Neural cell (in vitro differentiated cells): Measurements from ENCODE around the gene DCHS2. TPM values are rescaled to one million over a fixed set of nuclear protein-coding genes. Genes with fewer than 3 reads are reported as not detected.

ENCODE experiments used
- H2AFZ ChIP-seq: fragments of 200-600, 300-800 bp; sonication (generic), shearing (Covaris generic); 2 replicates; pipeline ENCODE4 v1.6.0; 2014; ENCODE audit warnings: low read depth, mild to moderate bottlenecking, antibody characterized with exemption, low read length, moderate library complexity
- H3F3A ChIP-seq: fragments of 200-600 bp; shearing (Covaris generic); 2 replicates; pipeline ENCODE4 v1.6.1; 2016; ENCODE audit warnings: mild to moderate bottlenecking, moderate library complexity, mixed read lengths, antibody characterized with exemption, low read length; ENCODE audit not compliant: insufficient read depth, poor library complexity, severe bottlenecking
- H3K27ac ChIP-seq: fragments of 200-600, 300-800 bp; sonication (generic), shearing (Covaris generic); 2 replicates; pipeline ENCODE4 v1.5.1; 2014; ENCODE audit warnings: mild to moderate bottlenecking, low read length, moderate library complexity
- H3K27me3 ChIP-seq: fragments of 300-800, 200-600 bp; sonication (generic), shearing (Covaris generic); 2 replicates; pipeline ENCODE4 v1.6.0; 2014; ENCODE audit warnings: mild to moderate bottlenecking, low read depth, low read length, moderate library complexity; ENCODE audit not compliant: insufficient read depth
- H3K36me3 ChIP-seq: fragments of 300-800, 200-600 bp; sonication (generic), shearing (Covaris generic); 2 replicates; pipeline ENCODE4 v1.5.1; 2014; ENCODE audit warnings: mild to moderate bottlenecking, antibody characterized with exemption, low read length, moderate library complexity; ENCODE audit not compliant: insufficient read depth
- H3K4me2 ChIP-seq: fragments of 300-800, 200-600 bp; sonication (generic), shearing (Covaris generic); 2 replicates; pipeline ENCODE4 v1.6.0; 2014; ENCODE audit warnings: mild to moderate bottlenecking, low read length
- H3K4me3 ChIP-seq: fragments of 300-800, 200-600 bp; sonication (generic), shearing (Covaris generic); 2 replicates; pipeline ENCODE4 v1.5.1; 2014; ENCODE audit warnings: mild to moderate bottlenecking, low read length, moderate library complexity
- H3K79me2 ChIP-seq: fragments of 200-600 bp; shearing (Covaris generic); replicated peaks from 2 replicates; pipeline ENCODE4 v1.6.0; 2014; ENCODE audit warnings: mild to moderate bottlenecking, low read length, moderate library complexity; ENCODE audit not compliant: insufficient read depth
- H3K9ac ChIP-seq: fragments of 300-800, 200-600 bp; sonication (generic), shearing (Covaris generic); 2 replicates; pipeline ENCODE4 v1.6.1; 2016; ENCODE audit warnings: mild to moderate bottlenecking, low read length, mixed read lengths
- H3K9me2 ChIP-seq: fragments of 200-600 bp; shearing (Covaris generic); 2 replicates; pipeline ENCODE4 v1.6.1; 2016; ENCODE audit warnings: mild to moderate bottlenecking, low read length, mixed read lengths; ENCODE audit not compliant: insufficient read depth
- H3K9me3 ChIP-seq: fragments of 200-600, 300-800 bp; sonication (generic), shearing (Covaris generic); 2 replicates; pipeline ENCODE4 v1.6.1; 2016; ENCODE audit warnings: mild to moderate bottlenecking, mixed run types, low read length, moderate library complexity, mixed read lengths
- H4K20me1 ChIP-seq: fragments of 200-600 bp; shearing (Covaris generic); 2 replicates; pipeline ENCODE4 v1.6.1; 2016; ENCODE audit warnings: mild to moderate bottlenecking, mixed run types; ENCODE audit not compliant: insufficient read depth
- EP300 ChIP-seq: fragments of 450-650 bp; conservative IDR thresholded peaks from 2 replicates; pipeline ENCODE4 v1.6.1; 2014; ENCODE audit warnings: antibody characterized with exemption, mild to moderate bottlenecking, moderate library complexity; ENCODE audit not compliant: poor library complexity, severe bottlenecking
- EZH2 ChIP-seq: fragments of 200-600, 300-800 bp; shearing (Covaris generic), sonication (generic); IDR thresholded peaks from 2 replicates; pipeline ENCODE4 v1.6.1; 2014; ENCODE audit warnings: antibody characterized with exemption, low read length, borderline replicate concordance, mild to moderate bottlenecking; ENCODE audit not compliant: insufficient read depth, poor library complexity, severe bottlenecking
- MXI1 ChIP-seq: fragments of 450-650 bp; conservative IDR thresholded peaks from 2 replicates; pipeline ENCODE4 v1.6.1; 2014; ENCODE audit warnings: antibody characterized with exemption, mild to moderate bottlenecking; ENCODE audit not compliant: poor library complexity, severe bottlenecking
- POLR2AphosphoS5 ChIP-seq: IDR thresholded peaks from 2 replicates; pipeline ENCODE4 v1.6.1; 2012
- RAD21 ChIP-seq: fragments of 450-650 bp; conservative IDR thresholded peaks from 2 replicates; pipeline ENCODE4 v1.6.1; 2014; ENCODE audit warnings: antibody characterized with exemption, mild to moderate bottlenecking, moderate library complexity
- SMC3 ChIP-seq: fragments of 450-650 bp; conservative IDR thresholded peaks from 2 replicates; pipeline ENCODE4 v1.6.1; 2014; ENCODE audit warnings: antibody characterized with exemption, mild to moderate bottlenecking, moderate library complexity; ENCODE audit not compliant: poor library complexity
- TAF1 ChIP-seq: IDR thresholded peaks from 2 replicates; pipeline ENCODE4 v1.6.1; 2012; ENCODE audit warnings: low read depth
- polyA plus RNA-seq: library from polyadenylated mRNA; depleted of rRNA; stranded (reverse); fragments of >200 nt; gene quantifications from 2 replicates; pipeline ENCODE4 v1.2.3, GENCODE V29; 2014
- TF ChIP-seq, protein P1 (sequence below): fragments of 450-650 bp; IDR thresholded peaks from 2 replicates; pipeline ENCODE4 v1.5.1; 2014; ENCODE audit warnings: antibody characterized with exemption, mild to moderate bottlenecking, moderate library complexity; ENCODE audit not compliant: poor library complexity, severe bottlenecking
- TF ChIP-seq, protein P2 (sequence below): IDR thresholded peaks from 2 replicates; pipeline ENCODE4 v1.6.1; 2012; ENCODE audit warnings: borderline replicate concordance

Gene DCHS2
- polyA plus RNA-seq, 1 donor from 2014 or later = 1.6 TPM

- H4K20me1 ChIP-seq = no peaks in the 10 kb centered on the region
- TF ChIP-seq TAF1 (no peak), MXI1 (no peak), EZH2 (no peak), POLR2AphosphoS5 (no peak), RAD21 (no peak), SMC3 (no peak), EP300 (no peak)
- TF ChIP-seq, protein P1, sequence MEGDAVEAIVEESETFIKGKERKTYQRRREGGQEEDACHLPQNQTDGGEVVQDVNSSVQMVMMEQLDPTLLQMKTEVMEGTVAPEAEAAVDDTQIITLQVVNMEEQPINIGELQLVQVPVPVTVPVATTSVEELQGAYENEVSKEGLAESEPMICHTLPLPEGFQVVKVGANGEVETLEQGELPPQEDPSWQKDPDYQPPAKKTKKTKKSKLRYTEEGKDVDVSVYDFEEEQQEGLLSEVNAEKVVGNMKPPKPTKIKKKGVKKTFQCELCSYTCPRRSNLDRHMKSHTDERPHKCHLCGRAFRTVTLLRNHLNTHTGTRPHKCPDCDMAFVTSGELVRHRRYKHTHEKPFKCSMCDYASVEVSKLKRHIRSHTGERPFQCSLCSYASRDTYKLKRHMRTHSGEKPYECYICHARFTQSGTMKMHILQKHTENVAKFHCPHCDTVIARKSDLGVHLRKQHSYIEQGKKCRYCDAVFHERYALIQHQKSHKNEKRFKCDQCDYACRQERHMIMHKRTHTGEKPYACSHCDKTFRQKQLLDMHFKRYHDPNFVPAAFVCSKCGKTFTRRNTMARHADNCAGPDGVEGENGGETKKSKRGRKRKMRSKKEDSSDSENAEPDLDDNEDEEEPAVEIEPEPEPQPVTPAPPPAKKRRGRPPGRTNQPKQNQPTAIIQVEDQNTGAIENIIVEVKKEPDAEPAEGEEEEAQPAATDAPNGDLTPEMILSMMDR = no peak
- TF ChIP-seq, protein P2, sequence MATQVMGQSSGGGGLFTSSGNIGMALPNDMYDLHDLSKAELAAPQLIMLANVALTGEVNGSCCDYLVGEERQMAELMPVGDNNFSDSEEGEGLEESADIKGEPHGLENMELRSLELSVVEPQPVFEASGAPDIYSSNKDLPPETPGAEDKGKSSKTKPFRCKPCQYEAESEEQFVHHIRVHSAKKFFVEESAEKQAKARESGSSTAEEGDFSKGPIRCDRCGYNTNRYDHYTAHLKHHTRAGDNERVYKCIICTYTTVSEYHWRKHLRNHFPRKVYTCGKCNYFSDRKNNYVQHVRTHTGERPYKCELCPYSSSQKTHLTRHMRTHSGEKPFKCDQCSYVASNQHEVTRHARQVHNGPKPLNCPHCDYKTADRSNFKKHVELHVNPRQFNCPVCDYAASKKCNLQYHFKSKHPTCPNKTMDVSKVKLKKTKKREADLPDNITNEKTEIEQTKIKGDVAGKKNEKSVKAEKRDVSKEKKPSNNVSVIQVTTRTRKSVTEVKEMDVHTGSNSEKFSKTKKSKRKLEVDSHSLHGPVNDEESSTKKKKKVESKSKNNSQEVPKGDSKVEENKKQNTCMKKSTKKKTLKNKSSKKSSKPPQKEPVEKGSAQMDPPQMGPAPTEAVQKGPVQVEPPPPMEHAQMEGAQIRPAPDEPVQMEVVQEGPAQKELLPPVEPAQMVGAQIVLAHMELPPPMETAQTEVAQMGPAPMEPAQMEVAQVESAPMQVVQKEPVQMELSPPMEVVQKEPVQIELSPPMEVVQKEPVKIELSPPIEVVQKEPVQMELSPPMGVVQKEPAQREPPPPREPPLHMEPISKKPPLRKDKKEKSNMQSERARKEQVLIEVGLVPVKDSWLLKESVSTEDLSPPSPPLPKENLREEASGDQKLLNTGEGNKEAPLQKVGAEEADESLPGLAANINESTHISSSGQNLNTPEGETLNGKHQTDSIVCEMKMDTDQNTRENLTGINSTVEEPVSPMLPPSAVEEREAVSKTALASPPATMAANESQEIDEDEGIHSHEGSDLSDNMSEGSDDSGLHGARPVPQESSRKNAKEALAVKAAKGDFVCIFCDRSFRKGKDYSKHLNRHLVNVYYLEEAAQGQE = no peak
- H3K27me3 ChIP-seq = no peaks in the 10 kb centered on the region
- no peaks in the 10 kb centered on the region for H3K79me2 ChIP-seq
- no peaks in the 10 kb centered on the region for H3F3A ChIP-seq
- H3K9me3 ChIP-seq = no peaks in the 10 kb centered on the region
- no peak overlapping the region for H2AFZ ChIP-seq
- no peaks in the 10 kb centered on the region for H3K36me3 ChIP-seq
- no peak overlapping the region for H3K9ac ChIP-seq
- H3K4me2 ChIP-seq = no peak overlapping the region
- no peaks in the 10 kb centered on the region for H3K9me2 ChIP-seq
- no peak overlapping the region for H3K27ac ChIP-seq
- no peak overlapping the region for H3K4me3 ChIP-seq
These were observed 136.7 kb downstream of the DCHS2 start for GRCh38 chr4:154354883-154355282.

DNA sequence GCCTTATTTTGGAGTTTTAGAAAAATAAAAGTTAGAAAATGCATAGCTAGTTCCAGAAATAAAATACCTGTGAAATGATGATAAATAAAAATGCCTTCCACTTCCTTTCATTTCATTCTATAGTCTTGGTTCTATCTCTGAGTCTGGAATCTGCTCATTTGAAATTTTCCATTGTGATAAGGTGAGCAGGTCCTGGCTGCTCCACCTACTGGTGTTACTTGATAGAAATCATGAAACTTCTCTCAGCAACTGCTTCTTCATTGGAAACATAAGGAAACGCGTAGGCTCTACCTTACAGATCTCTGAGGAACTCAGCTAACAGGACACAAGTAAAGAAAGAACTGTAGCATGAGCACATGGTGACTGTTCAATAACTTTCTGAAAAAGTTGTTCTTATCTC is 141.8 kb downstream of the DCHS2 start:
- Histone ChIP-seq H3K9me2 (no peaks in the 10 kb centered on the region), H3K27ac (no peak overlapping the region), H2AFZ (no peak overlapping the region), H3K27me3 (no peaks in the 10 kb centered on the region), H3K9ac (no peak overlapping the region), H3K9me3 (no peaks in the 10 kb centered on the region), H3K36me3 (no peaks in the 10 kb centered on the region), H3K79me2 (no peaks in the 10 kb centered on the region), H3F3A (no peaks in the 10 kb centered on the region), H3K4me3 (no peak overlapping the region), H3K4me2 (no peak overlapping the region), H4K20me1 (no peaks in the 10 kb centered on the region)
- TF ChIP-seq, protein P2 = no peak
- TF ChIP-seq SMC3 (peak; percentile 69), RAD21 (peak; percentile 60), POLR2AphosphoS5 (no peak), TAF1 (no peak), MXI1 (no peak)
- TF ChIP-seq, protein P1 = peak; percentile 68
